Omental fat pad (tissue), 4 donors: ENCODE data around the gene EIPR1. TPM values are rescaled to one million over a fixed set of nuclear protein-coding genes. Genes with fewer than 3 reads are reported as not detected.

ENCODE experiments used
- ATAC-seq: fragments of 150-250 bp; one replicate; pipeline ENCODE4 v1.9.1; 2016; ENCODE audit warnings: mild to moderate bottlenecking, moderate library complexity; ENCODE audit not compliant: low FRiP score
- DNase-seq: peaks from one replicate; pipeline ENCODE4 v3.0.0-alpha.2; 2019; ENCODE audit warnings: low spot score
- CTCF ChIP-seq, 3 donors: fragments of 450-650 bp; IDR thresholded peaks; one replicate each; pipeline ENCODE4 v1.5.1; 2016 to 2017; ENCODE audit warnings: antibody characterized with exemption in 3 of 3, mild to moderate bottlenecking in 3 of 3, moderate library complexity in 2 of 3
- total RNA-seq, 4 donors: library from RNA; depleted of rRNA; stranded (reverse); fragments of >200 nt; gene quantifications; one replicate each; pipeline ENCODE4 v1.1.0, GENCODE V29; 2016

The EIPR1 gene
- total RNA-seq, 4 donors from 2014 or later: 18.5 to 29.8 (median 21.5) TPM

GRCh38 chr2:3389193-3389592, 11.6 kb upstream of the EIPR1 start:
- no peak for TF ChIP-seq CTCF (IDR thresholded peaks at IDR 0.05)
- DNase-seq: no peak
- no peak for ATAC-seq

- ATAC-seq: no peak
- no peak for DNase-seq
- no peak for TF ChIP-seq CTCF (IDR thresholded peaks at IDR 0.05)
Observed at GRCh38 chr2:3388412-3388738, 10.8 kb upstream of the EIPR1 start.

- no peak for TF ChIP-seq CTCF (IDR thresholded peaks at IDR 0.05)
- DNase-seq (no peak), ATAC-seq (no peak)
Observed at GRCh38 chr2:3387644-3388411, 10.2 kb upstream of the EIPR1 start.

GRCh38 chr2:3387011-3387410, 9.4 kb upstream of the EIPR1 start:
- DNase-seq: no peak
- no peak for ATAC-seq
- no peak for TF ChIP-seq CTCF (IDR thresholded peaks at IDR 0.05)

- ATAC-seq: no peak
- no peak for TF ChIP-seq CTCF (IDR thresholded peaks at IDR 0.05)
Observed at GRCh38 chr2:3386448-3386958, 8.9 kb upstream of the EIPR1 start.

GRCh38 chr2:3379647-3380534, 2.3 kb upstream of the EIPR1 start, which contains the start of gene TRAPPC12:
TRAPPC12 (plus strand) TSS chr2:3379694; CDS start chr2:3387624, 7,930 bp downstream.
- peak; percentile 78 for DNase-seq
- ATAC-seq: peak; percentile 82
- TF ChIP-seq CTCF (IDR thresholded peaks at IDR 0.05): no peak

More at GRCh38 chr2:3386448-3386958, 8.9 kb upstream of the EIPR1 start:
- no peak for DNase-seq
